Subcutaneous adipose tissue (tissue), 4 donors: Measurements from ENCODE around the gene KIFC3. TPM values are rescaled to one million over a fixed set of nuclear protein-coding genes. Genes with fewer than 3 reads are reported as not detected.

Experiments used
- CTCF ChIP-seq: fragments of 450-650 bp; IDR thresholded peaks from one replicate; pipeline ENCODE4 v1.5.1; 2016; ENCODE audit warnings: low read depth, mild to moderate bottlenecking, control low read depth, antibody characterized with exemption, moderate library complexity
- total RNA-seq, 4 donors: library from RNA; depleted of rRNA; stranded (reverse); fragments of >200 nt; gene quantifications; one replicate each; pipeline ENCODE4 v1.1.0, GENCODE V29; 2016

The KIFC3 gene
- total RNA-seq, 4 donors from 2014 or later: 17.9 to 58.8 (median 28.7) TPM

GRCh38 chr16:57791195-57791892 is 10.9 kb downstream of the KIFC3 start:
- TF ChIP-seq CTCF: no peak

- no peak for TF ChIP-seq CTCF
Observed at GRCh38 chr16:57788951-57789350, 13.3 kb downstream of the KIFC3 start.

GRCh38 chr16:57788252-57788841 is 13.9 kb downstream of the KIFC3 start:
- TF ChIP-seq CTCF: no peak

GRCh38 chr16:57787519-57787905 is 14.8 kb downstream of the KIFC3 start:
- TF ChIP-seq CTCF: no peak

- no peak for TF ChIP-seq CTCF
Observed at GRCh38 chr16:57786632-57787518, 15.4 kb downstream of the KIFC3 start.

- TF ChIP-seq CTCF: no peak
Observed at GRCh38 chr16:57785924-57786323, 16.4 kb downstream of the KIFC3 start.

GRCh38 chr16:57785385-57785784 is 16.9 kb downstream of the KIFC3 start:
- TF ChIP-seq CTCF: no peak
